LHCN-M2 (cell line): ENCODE data around the gene PFKM. TPM values are rescaled to one million over a fixed set of nuclear protein-coding genes. Genes with fewer than 3 reads are reported as not detected.

Experiments
- DNase-seq: peaks from one replicate; pipeline ENCODE4 v3.0.0-alpha.2; 2012; ENCODE audit warnings: low read depth
- total RNA-seq: library from RNA; depleted of rRNA; stranded (reverse); fragments of >200 nt; gene quantifications from 2 replicates; pipeline ENCODE4 v1.2.3, GENCODE V29; 2014

Gene PFKM
- total RNA-seq, 1 experiment from 2014 or later = 81.9 TPM

- DNase-seq = no peak
Observed at GRCh38 chr12:48156652-48157017, 37.5 kb downstream of the PFKM start.

GRCh38 chr12:48157018-48157888 lies 38.1 kb downstream of the PFKM start, which contains the start of gene ASB8:
TSS of gene ASB8 (minus strand) at chr12:48157515. CDS start at chr12:48153496, 4,019 bp downstream.
- peak; percentile 96 for DNase-seq

GRCh38 chr12:48157889-48158370 lies 38.8 kb downstream of the PFKM start:
- DNase-seq = no peak

- DNase-seq = no peak
Observed at GRCh38 chr12:48160046-48160445, 40.9 kb downstream of the PFKM start.

- no peak for DNase-seq
Observed at GRCh38 chr12:48160807-48161206, 41.6 kb downstream of the PFKM start.

- no peak for DNase-seq
Observed at GRCh38 chr12:48163150-48163747, 44.1 kb downstream of the PFKM start.

GRCh38 chr12:48164451-48164850 lies 45.3 kb downstream of the PFKM start:
- no peak for DNase-seq

GRCh38 chr12:48165089-48165981 lies 46.2 kb downstream of the PFKM start:
- peak; percentile 37 for DNase-seq

GRCh38 chr12:48169011-48169410 lies 49.8 kb downstream of the PFKM start:
- no peak for DNase-seq

GRCh38 chr12:48175613-48176416 lies 56.7 kb downstream of the PFKM start:
- no peak for DNase-seq

- no peak for DNase-seq
Observed at GRCh38 chr12:48176417-48176751, 57.2 kb downstream of the PFKM start.

GRCh38 chr12:48177982-48178381 lies 58.8 kb downstream of the PFKM start:
- DNase-seq = no peak

- DNase-seq = no peak
Observed at GRCh38 chr12:48179466-48179865, 60.3 kb downstream of the PFKM start.

- no peak for DNase-seq
Observed at GRCh38 chr12:48180424-48180823, 61.3 kb downstream of the PFKM start.

- no peak for DNase-seq
Observed at GRCh38 chr12:48180857-48181495, 61.8 kb downstream of the PFKM start.

- no peak for DNase-seq
Observed at GRCh38 chr12:48182631-48183030, 63.5 kb downstream of the PFKM start.

- peak; percentile 82 for DNase-seq
Observed at GRCh38 chr12:48183091-48183875, 64.1 kb downstream of the PFKM start, which contains the start of gene CCDC184. TSS of gene CCDC184 (plus strand) at chr12:48183644. CDS start at chr12:48184123, 479 bp downstream.

GRCh38 chr12:48183876-48184548 lies 64.8 kb downstream of the PFKM start:
- DNase-seq = no peak

GRCh38 chr12:48184549-48184922 lies 65.4 kb downstream of the PFKM start:
- no peak for DNase-seq
